Heart left ventricle (tissue), 16 donors: ENCODE data around the gene SPINK4. TPM values are rescaled to one million over a fixed set of nuclear protein-coding genes. Genes with fewer than 3 reads are reported as not detected.

Experiments used
- ATAC-seq, 4 donors: fragments of 200-7000 bp; cut with Tn5 transposase; one replicate each; pipeline ENCODE4 v1.9.1; 2020 to 2022; ENCODE audit warnings: moderate library complexity in 4 of 4, mild to moderate bottlenecking in 3 of 4, moderate number of reproducible peaks in 1 of 4
- DNase-seq, 5 donors: peaks; one replicate each; pipeline ENCODE4 v3.0.0-alpha.2; 2020
- H3K27ac ChIP-seq, 12 donors: fragments of 200-600 bp; sonication (generic) in 4 of 12; one replicate each; pipeline versions ENCODE4 v1.5.0 to v1.8.0; 2016 to 2022; ENCODE audit warnings: mild to moderate bottlenecking in 2 of 12
- H3K27me3 ChIP-seq, 9 donors: fragments of 200-600 bp; sonication (generic) in 2 of 9; one replicate each; pipeline versions ENCODE4 v1.5.1 to v1.8.0; 2016 to 2022; ENCODE audit warnings: mild to moderate bottlenecking in 3 of 9
- H3K36me3 ChIP-seq, 9 donors: fragments of 200-600 bp; sonication (generic) in 2 of 9; one replicate each; pipeline versions ENCODE4 v1.5.0 to v1.8.0; 2018 to 2022; ENCODE audit warnings: mild to moderate bottlenecking in 2 of 9
- H3K4me1 ChIP-seq, 12 donors: fragments of 200-600 bp; sonication (generic) in 4 of 12; one replicate each; pipeline versions ENCODE4 v1.5.0 to v1.8.0; 2016 to 2022; ENCODE audit warnings: mild to moderate bottlenecking in 3 of 12
- H3K4me3 ChIP-seq, 12 donors: fragments of 200-600 bp; sonication (generic) in 4 of 12; one replicate each; pipeline versions ENCODE4 v1.5.0 to v1.8.0; 2017 to 2022; ENCODE audit warnings: mild to moderate bottlenecking in 9 of 12, moderate library complexity in 4 of 12
- H3K9me3 ChIP-seq, 12 donors: fragments of 200-600 bp; sonication (generic) in 4 of 12; one replicate each; pipeline versions ENCODE4 v1.5.0 to v1.8.0; 2016 to 2022; ENCODE audit warnings: mild to moderate bottlenecking in 1 of 12
- POLR2A ChIP-seq, 2 donors: fragments of 450-650 bp; IDR thresholded peaks; one replicate each; pipeline ENCODE4 v1.6.1; 2017; ENCODE audit warnings: antibody characterized with exemption in 2 of 2, mild to moderate bottlenecking in 2 of 2, moderate library complexity in 2 of 2
- WGBS, 4 donors: extraction: QIAGEN DNeasy Blood & Tissue Kit in 2 of 4; methylation state at CpG; one replicate each; pipeline versions ENCODE4 v1.1.5 to v1.1.7; 2013 to 2018; 5-methylcytosine and 5-hydroxymethylcytosine counted together
- intact Hi-C, 10 donors: fragments of 100-400 bp; cut with DNase I; formaldehyde crosslinking; loops; one replicate each; pipeline versions ENCODE4 v1.11.1 to v1.14.2; 2022
- polyA plus RNA-seq, 2 donors: library from polyadenylated mRNA; stranded (reverse); fragments of 200-250 nt; gene quantifications; one replicate each; pipeline ENCODE4 v1.2.3, GENCODE V29; 2013
- total RNA-seq, 9 donors: library from RNA; depleted of rRNA in 2 of 9; stranded (reverse); fragments of >200 nt in 2 of 9; fragmentation: NEBNext Ultra II Directional in 3 of 9; extraction: Animal tissue kit (Norgen Biotek cat#: 25700) in 3 of 9; gene quantifications; one replicate each; pipeline versions ENCODE4 v1.1.0 to v1.2.4, GENCODE V29; 2016 to 2023
- TF ChIP-seq, protein P1 (sequence below), 12 donors: fragments of 200-600 bp; sonication (generic) in 4 of 12; IDR thresholded peaks; one replicate each; pipeline versions ENCODE4 v1.5.0 to v1.8.0; 2018 to 2022; ENCODE audit warnings: antibody characterized with exemption in 12 of 12, mild to moderate bottlenecking in 5 of 12
- donor health status: ischemic (EF 13 %, LVEDD 7.1; RV severe dilation, severe dysfunction).
- donor health status: healthy with polysubstance abuse.
- donor health status: DM: no; HTN: yes; CAD: no.
- donor health status: DM: no; HTN: no; CAD: no.
- donor health status: ischemic (EF 25% LVEDD 6.9; RV normal size, moderate dysfunction).
- donor health status: ischemic (EF 25% LVEDD 5.7; RV mildly dilated, moderate dysfunction).
- donor health status: healthy.
- donor health status: DM: yes; HTN: yes; CAD: no.
- donor health status: ischemic (EF 35%, LVEDD 5.7; RV mildly dilated, moderate dysfunction).
- donor health status: nonischemic (EF 11% LVEDD 7.7; RV severe dilation, severe dysfunction).
- donor health status: DM: yes; HTN: yes; CAD: no.
- donor health status: PGD.
- donor health status: ischemic (EF 29% LVEDD 5.4; RV normal size, mild dysfunction).
- donor health status: nonischemic (EF 23%, LVEDD 6.1; RV moderate dilation, normal function).

The SPINK4 gene
- total and polyA plus RNA-seq, 11 donors: not detected

DNA sequence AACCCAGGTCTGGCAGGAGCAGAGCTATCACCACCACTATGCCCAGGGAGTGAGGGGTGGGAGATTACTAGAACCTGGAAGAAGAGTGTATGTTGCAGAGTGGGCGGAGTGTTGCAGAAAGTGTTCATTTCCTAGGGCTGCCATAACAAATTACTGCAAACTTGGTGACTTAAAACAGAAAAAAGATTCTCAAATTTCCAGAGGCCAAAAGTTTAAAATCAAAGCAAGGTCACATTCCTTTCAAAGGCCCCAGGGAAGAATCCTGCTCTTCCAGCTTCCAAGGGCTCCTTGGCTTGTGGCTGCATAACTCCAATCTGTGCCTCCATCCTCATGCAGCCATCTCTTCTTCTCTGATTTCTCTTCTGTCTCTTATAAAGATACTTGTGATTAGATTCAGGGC lies 30.6 kb upstream of the SPINK4 start:
- H3K4me3 ChIP-seq: no peak overlapping the region
- TF ChIP-seq, protein P1, sequence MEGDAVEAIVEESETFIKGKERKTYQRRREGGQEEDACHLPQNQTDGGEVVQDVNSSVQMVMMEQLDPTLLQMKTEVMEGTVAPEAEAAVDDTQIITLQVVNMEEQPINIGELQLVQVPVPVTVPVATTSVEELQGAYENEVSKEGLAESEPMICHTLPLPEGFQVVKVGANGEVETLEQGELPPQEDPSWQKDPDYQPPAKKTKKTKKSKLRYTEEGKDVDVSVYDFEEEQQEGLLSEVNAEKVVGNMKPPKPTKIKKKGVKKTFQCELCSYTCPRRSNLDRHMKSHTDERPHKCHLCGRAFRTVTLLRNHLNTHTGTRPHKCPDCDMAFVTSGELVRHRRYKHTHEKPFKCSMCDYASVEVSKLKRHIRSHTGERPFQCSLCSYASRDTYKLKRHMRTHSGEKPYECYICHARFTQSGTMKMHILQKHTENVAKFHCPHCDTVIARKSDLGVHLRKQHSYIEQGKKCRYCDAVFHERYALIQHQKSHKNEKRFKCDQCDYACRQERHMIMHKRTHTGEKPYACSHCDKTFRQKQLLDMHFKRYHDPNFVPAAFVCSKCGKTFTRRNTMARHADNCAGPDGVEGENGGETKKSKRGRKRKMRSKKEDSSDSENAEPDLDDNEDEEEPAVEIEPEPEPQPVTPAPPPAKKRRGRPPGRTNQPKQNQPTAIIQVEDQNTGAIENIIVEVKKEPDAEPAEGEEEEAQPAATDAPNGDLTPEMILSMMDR (IDR thresholded peaks at IDR 0.05): no peak
- TF ChIP-seq POLR2A (IDR thresholded peaks at IDR 0.05): no peak
- H3K9me3 ChIP-seq: no peaks in the 10 kb centered on the region
- H3K36me3 ChIP-seq: no peaks in the 10 kb centered on the region
- H3K27me3 ChIP-seq: no peaks in the 10 kb centered on the region
- 93 to 97% (median 94%) methylated on average over 1 of the region's 1 CpG for WGBS, 4 donors
- no peak overlapping the region for H3K27ac ChIP-seq
- no peak for ATAC-seq
- DNase-seq: no peak
- intact Hi-C loops: no loop called here
- H3K4me1 ChIP-seq: no peaks in the 10 kb centered on the region

DNA sequence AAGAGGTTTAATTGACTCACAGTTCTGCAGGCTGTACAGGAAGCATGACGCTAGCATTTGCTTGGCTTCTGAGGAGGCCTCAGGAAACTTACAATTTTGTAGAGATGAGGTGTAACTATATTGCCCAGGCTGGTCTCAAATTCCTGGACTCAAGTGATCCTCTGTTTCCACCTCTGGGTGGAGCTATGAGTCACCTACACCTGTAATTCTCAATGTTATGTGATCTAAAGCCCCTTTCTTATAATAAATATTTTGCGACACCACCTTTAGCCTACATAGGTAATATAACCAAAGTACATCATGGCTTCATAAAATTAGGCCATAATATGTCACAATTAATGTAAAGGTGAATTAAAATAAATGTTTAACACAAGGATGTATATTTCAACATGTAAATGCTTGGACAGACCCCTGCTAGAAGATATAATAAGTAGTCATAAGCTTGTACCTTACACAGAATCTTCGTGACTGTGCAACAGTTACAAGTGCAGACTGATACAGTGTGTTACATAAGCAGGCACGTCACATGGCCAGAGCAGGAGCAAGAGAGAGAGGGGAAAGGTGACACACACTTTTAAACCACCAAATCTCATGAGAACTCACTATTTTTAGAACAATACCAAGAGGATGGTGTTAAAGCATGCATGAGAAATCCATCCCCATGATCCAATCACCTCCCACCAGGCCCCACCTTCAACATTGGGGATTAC lies 29.8 kb upstream of the SPINK4 start:
- H3K4me1 ChIP-seq: no peaks in the 10 kb centered on the region
- DNase-seq (no peak), ATAC-seq (peak in 1 of 4 donors; percentile 26)
- no peaks in the 10 kb centered on the region for H3K9me3 ChIP-seq
- no peaks in the 10 kb centered on the region for H3K36me3 ChIP-seq
- no peak overlapping the region for H3K4me3 ChIP-seq
- H3K27me3 ChIP-seq: no peaks in the 10 kb centered on the region
- no peak for TF ChIP-seq POLR2A (IDR thresholded peaks at IDR 0.05)
- WGBS, 4 donors: 76 to 87% (median 83%) methylated on average over 4 of the region's 4 CpGs
- intact Hi-C loops: no loop called here
- no peak overlapping the region for H3K27ac ChIP-seq

DNA sequence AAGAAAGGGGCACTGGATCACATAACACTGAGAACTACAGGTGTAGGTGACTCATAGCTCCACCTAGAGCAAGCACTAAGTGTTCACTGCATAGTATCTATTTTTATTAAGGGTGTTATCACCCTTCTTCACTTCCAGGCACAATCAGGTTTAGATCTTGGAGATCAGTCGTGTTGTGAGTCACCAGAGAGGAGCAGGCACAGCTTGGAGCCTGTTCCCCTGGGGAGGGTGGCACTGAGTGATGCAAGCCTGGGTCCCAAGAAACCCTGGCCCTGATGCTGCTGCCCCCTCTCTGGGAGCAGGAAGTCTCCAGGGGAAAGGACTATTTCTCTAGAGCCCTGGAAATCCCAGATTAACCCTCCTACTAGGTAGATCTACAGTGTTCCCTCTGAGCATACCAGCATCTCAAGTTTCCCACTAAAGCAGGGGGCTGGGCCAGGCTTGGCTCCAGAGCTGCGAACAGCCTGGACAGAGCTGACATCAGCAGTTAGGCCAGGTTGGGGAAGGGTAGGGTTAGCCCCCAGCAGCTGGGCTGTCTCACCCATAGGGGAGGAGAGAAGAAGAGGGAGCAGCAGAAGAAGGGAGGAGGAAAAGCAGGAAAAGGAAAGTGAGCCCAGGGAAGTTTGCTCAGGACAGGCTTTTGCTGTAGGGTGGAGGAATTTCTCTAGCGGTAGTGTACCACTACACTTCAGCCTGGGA lies 28.1 kb upstream of the SPINK4 start:
- no peak for DNase-seq
- ATAC-seq: peak in 2 of 4 donors; percentile 26 to 31
- Histone ChIP-seq H3K4me3 (no peak overlapping the region), H3K36me3 (no peaks in the 10 kb centered on the region), H3K9me3 (no peaks in the 10 kb centered on the region), H3K4me1 (no peaks in the 10 kb centered on the region), H3K27me3 (no peaks in the 10 kb centered on the region), H3K27ac (no peak overlapping the region)
- intact Hi-C loops: no loop called here
- WGBS, 4 donors: 46 to 50% (median 47%) methylated on average over 3 of the region's 3 CpGs
- TF ChIP-seq, protein P1 (IDR thresholded peaks at IDR 0.05): no peak
- TF ChIP-seq POLR2A (IDR thresholded peaks at IDR 0.05): no peak

DNA sequence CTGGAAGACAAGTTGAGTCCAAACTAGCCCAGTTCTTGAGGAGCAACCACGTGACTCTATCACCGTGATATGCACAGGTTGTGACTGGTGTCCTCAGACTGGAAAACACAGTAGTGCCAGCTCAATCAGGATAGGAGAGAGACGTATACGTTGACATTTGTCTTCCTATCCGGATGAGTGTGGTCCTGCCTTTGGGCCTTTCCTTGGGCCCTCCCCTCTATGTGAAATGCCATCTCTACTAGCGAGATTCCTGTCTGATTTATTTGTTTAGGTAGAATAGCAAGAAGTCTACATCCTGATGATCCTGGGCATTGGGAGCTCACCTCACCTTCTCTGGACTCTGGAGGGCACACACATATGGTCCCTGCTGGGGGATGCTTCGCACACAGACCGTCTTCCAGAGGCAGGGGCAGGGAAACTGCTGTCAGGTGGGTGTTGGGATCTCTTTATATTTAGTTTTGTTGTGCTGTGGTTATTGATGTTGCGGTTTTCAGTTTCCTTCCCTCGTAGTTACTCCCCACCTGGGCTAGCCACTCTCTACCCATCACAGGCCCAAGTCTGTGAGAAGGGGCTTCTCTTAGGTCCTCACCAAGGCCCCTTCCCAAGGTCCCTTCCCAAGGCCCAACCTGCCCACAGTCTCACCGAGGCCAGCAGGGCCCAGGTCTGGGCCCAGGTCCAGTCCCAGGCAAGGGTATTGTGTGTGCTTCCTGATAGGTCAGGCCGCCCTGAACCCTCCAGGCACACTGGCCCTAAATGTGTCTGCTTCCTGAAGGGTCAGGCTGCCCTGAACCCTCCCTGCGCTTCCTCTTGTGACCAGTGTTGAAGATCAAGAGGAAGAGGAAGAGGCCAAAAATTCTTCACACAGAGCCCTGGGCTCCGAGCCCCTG lies 19.0 kb upstream of the SPINK4 start:
- 76 to 85% (median 80%) methylated on average over 12 to 14 of the region's 14 CpGs for WGBS, 4 donors
- intact Hi-C loops: loop anchor here in 5 of 10 donors (5.0 to 10.0 kb wide), 5 partner anchors 34 to 119 kb away; partner anchors contain the start of gene B4GALT1 (in 1 of the 5)
- no peaks in the 10 kb centered on the region for H3K27me3 ChIP-seq
- ATAC-seq (peak in 3 of 4 donors; percentile 44 to 73 (median 69)), DNase-seq (peak in 4 of 5 donors; percentile 20 to 47 (median 32))
- TF ChIP-seq POLR2A (IDR thresholded peaks at IDR 0.05): no peak
- TF ChIP-seq, protein P1 (IDR thresholded peaks at IDR 0.05): no peak
- no peaks in the 10 kb centered on the region for H3K9me3 ChIP-seq
- H3K27ac ChIP-seq: no peak overlapping the region
- H3K36me3 ChIP-seq: no peaks in the 10 kb centered on the region
- no peak overlapping the region for H3K4me3 ChIP-seq
- peaks cover 0 to 21% (median 3%) of the 10 kb centered on the region in 12 donors for H3K4me1 ChIP-seq
